Activated CD4-positive, alpha-beta T cell treated with anti-CD3 and anti-CD28 coated beads, Interleukin-2, amount 10 ng/mL, durations not matched to agents 24 days and 14 days (primary cell): Measurements from ENCODE around the gene FGF2. TPM values are rescaled to one million over a fixed set of nuclear protein-coding genes. Genes with fewer than 3 reads are reported as not detected.
"Not testable (repeated sequence)": the region's sequence is repeated elsewhere in the genome, so short reads cannot be mapped to it uniquely, and the experiment has no call there.

Experiments
- DNase-seq: peaks from one replicate; pipeline ENCODE4 v3.0.0; 2022
- H3K27ac Mint-ChIP-seq: one replicate; pipeline ENCODE4 v1.8.0; 2022; ENCODE audit warnings: mild to moderate bottlenecking, mixed read lengths
- H3K27me3 Mint-ChIP-seq: one replicate; pipeline ENCODE4 v1.8.0; 2022; ENCODE audit warnings: mixed read lengths
- H3K36me3 Mint-ChIP-seq: one replicate; pipeline ENCODE4 v1.8.0; 2022; ENCODE audit warnings: low read depth, mild to moderate bottlenecking, mixed read lengths
- H3K4me1 Mint-ChIP-seq: one replicate; pipeline ENCODE4 v1.8.0; 2021; ENCODE audit warnings: mixed read lengths
- H3K4me3 Mint-ChIP-seq: one replicate; pipeline ENCODE4 v1.8.0; 2022; ENCODE audit warnings: mild to moderate bottlenecking, moderate library complexity, mixed read lengths
- H3K9me3 Mint-ChIP-seq: one replicate; pipeline ENCODE4 v1.8.0; 2021; ENCODE audit warnings: mixed read lengths
- intact Hi-C: fragments of 100-400 bp; cut with micrococcal nuclease; formaldehyde crosslinking; loops from one replicate; pipeline ENCODE4 v1.15.1; 2023
- total RNA-seq: library from RNA; stranded (reverse); gene quantifications from 2 replicates; pipeline ENCODE4 v1.2.3, GENCODE V29; 2022

The FGF2 gene
- total RNA-seq, 1 donor from 2014 or later = 13.8 TPM

DNA sequence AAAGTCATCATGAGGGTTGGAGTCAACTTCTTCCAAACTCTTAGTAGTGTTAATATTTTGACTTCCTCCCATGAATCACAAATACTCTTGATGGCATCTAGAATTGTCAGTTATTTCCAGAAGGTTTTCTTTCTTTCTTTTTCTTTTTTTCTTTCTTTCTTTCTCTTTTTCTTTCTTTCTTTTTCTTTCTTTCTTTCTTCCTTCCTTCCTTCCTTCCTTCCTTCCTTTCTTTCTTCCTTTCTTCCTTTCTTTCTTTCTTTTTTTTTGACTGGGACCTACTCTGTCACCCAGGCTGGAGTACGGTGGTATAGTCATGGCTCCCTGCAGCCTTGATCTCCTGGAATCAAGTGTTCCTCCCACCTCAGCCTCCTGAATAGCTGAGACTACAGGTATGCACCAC, 17.8 kb downstream of the FGF2 start:
- H3K36me3 Mint-ChIP-seq, H3K27ac Mint-ChIP-seq, intact Hi-C loops, H3K4me1 Mint-ChIP-seq, DNase-seq, H3K4me3 Mint-ChIP-seq, H3K27me3 Mint-ChIP-seq: not testable (repeated sequence)
- H3K9me3 Mint-ChIP-seq = peaks cover 19% of the 10 kb centered on the region

DNA sequence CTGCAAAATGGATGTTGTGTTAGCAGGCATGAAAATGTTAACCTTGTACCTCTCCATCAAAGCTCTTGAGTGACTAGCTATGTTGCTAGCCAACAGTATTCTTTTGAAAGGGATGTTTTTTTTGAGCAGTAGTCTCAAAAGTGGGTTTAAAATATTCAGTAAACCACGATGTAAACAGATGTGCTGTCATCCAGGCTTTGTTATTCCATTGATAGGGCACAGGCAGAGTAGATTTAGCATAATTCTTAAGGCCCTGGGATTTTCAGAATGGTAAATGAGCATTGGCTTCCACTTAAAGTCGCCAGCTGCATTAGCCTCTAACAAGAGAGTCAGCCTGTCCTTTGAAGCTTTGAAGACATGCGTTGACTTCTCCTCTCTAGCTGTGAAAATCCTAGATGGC, 18.4 kb downstream of the FGF2 start:
- Mint-ChIP-seq H3K27me3 (peaks cover 2% of the 10 kb centered on the region), H3K4me3 (no peak overlapping the region), H3K9me3 (peaks cover 19% of the 10 kb centered on the region), H3K27ac (no peak overlapping the region), H3K36me3 (peaks cover 2% of the 10 kb centered on the region), H3K4me1 (peaks cover 6% of the 10 kb centered on the region)
- intact Hi-C loops = no loop called here
- DNase-seq = no peak

DNA sequence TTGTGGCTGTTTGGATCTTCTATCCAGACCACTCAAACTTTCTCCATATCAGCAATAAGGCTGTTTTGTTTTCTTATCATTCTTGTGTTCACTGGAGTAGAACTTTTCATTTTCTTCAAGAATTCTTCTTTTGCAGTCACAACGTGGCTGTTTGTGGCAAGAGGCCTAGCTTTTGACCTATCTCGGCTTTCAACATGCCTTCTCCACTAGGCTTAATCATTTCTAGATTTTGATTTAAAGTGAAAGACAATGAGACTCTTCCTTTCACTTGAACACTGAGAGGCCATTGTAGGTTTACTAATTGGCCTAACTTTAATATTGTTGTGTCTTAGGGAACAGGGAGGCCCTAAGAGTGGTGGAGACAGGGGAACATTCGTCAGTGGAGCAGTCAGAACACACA, 19.1 kb downstream of the FGF2 start:
- no peak overlapping the region for H3K4me3 Mint-ChIP-seq

DNA sequence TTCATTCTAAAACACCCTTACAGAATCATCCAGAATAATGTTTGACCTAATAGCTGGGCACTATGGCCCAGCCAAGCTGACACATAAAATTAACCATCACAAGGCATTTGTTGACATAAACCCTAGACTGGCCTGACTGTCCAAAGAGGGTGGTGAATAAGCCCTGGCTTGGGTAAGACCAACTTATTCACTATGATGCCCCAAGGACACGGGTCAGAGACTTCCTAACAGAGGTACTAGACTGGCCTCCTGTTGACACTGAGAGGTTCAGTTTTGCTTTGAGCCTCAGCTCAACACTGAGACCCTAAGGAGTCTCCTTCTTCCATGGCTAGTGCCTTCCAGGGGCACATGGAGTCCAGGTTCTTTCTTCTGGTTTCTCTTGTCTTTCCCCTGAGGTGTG, 21.3 kb downstream of the FGF2 start:
- H3K4me3 Mint-ChIP-seq = no peak overlapping the region
- H3K27ac Mint-ChIP-seq = no peak overlapping the region
- H3K4me1 Mint-ChIP-seq = peaks cover 6% of the 10 kb centered on the region
- no peak for DNase-seq
- H3K27me3 Mint-ChIP-seq = peaks cover 10% of the 10 kb centered on the region
- intact Hi-C loops = no loop called here
- H3K9me3 Mint-ChIP-seq = peaks cover 19% of the 10 kb centered on the region
- H3K36me3 Mint-ChIP-seq = peaks cover 2% of the 10 kb centered on the region

More for the DNA sequence above, 19.1 kb downstream of the FGF2 start:
- no peak for DNase-seq
- Mint-ChIP-seq H3K27me3 (peaks cover 4% of the 10 kb centered on the region), H3K4me1 (peaks cover 6% of the 10 kb centered on the region), H3K36me3 (peaks cover 2% of the 10 kb centered on the region), H3K27ac (no peak overlapping the region), H3K9me3 (peaks cover 19% of the 10 kb centered on the region)
- intact Hi-C loops = no loop called here

DNA sequence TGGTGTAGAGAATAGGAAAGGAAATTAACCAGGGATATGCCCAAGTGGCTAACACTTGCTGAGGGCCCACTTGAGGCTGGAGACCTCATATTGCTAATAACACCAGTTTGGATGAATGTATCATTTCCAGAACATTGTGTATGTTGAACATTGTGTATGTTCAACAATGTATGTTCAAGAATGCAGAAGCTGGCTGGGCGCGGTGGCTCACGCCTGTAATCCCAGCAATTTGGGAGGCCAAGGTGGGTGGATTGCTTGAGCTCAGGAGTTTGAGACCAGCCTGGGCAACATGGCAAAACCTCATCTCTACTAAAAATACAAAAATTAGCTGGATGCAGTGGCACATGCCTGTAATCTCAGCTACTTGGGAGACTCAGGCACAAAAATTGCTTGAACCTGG, 23.2 kb downstream of the FGF2 start:
- H3K9me3 Mint-ChIP-seq, intact Hi-C loops, DNase-seq, H3K36me3 Mint-ChIP-seq, H3K4me3 Mint-ChIP-seq, H3K27ac Mint-ChIP-seq, H3K4me1 Mint-ChIP-seq: not testable (repeated sequence)
- peaks cover 16% of the 10 kb centered on the region for H3K27me3 Mint-ChIP-seq

DNA sequence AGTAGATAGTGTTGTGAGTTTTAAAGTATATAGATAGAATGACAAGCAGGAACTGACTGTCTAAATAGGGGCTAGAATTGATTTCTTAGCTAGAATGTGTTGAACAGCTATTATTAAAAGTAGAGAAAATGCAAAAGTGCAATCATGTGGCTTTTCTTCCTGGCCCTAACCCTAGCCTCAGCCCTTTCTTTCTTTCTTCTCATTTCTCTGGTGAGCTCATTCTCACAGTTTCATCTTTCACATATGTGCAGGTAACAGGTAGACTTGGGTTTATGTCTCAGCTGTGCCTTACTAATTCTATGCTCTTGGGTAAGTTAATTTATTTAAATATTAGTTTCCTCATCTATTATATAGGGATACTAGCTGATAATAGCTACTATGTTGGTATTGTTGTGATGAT, 24.9 kb downstream of the FGF2 start:
- intact Hi-C loops = no loop called here
- H3K27ac Mint-ChIP-seq = no peak overlapping the region
- peaks cover 20% of the 10 kb centered on the region for H3K27me3 Mint-ChIP-seq
- no peak for DNase-seq
- H3K4me1 Mint-ChIP-seq = no peaks in the 10 kb centered on the region
- peaks cover 6% of the 10 kb centered on the region for H3K9me3 Mint-ChIP-seq
- H3K4me3 Mint-ChIP-seq = no peak overlapping the region
- H3K36me3 Mint-ChIP-seq = no peaks in the 10 kb centered on the region

DNA sequence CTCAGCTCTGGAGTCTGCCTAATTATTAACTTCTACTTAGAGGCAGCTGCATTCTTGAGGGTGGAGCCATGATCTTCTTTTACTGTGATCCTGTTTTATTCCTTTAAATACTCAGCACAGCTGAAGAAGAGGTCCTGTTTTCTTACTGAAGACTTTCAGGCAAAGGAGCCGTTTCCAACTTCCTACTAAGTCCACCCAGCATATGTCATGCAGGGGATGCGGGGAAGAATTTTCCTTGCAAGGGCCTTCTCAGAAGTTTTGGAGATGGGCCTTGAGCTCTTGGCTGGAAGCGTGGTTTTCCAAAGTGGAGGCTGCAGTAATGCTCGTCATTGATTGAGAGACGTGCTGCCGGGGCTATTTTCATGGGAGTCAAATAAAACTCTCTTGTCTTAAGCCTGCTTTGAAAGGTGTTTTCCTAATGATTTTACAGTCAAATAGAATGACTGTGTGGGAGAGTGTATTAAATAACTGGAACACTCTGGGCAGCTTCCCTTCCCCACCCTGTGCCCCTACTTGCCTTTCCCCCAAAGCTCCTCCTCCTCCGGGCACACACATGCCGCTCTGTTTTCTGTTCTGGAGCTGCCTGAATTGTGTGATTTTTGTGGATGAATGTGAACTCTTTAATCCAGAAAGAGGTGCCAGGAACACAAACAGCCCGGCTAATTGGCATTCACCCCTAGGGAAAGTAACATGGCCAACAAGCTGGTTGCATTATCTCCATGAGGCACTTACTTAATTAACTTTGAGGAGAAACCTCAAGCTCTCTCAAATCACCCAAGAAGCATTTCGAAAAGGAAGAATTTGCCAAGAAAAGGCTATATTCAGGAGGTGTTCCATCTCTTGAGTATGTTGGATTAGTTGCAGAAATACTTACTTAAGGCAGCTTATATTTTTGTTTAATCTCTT, 28.1 kb downstream of the FGF2 start:
- Mint-ChIP-seq H3K4me1 (no peaks in the 10 kb centered on the region), H3K27me3 (peaks cover 38% of the 10 kb centered on the region), H3K9me3 (no peaks in the 10 kb centered on the region), H3K4me3 (no peak overlapping the region), H3K27ac (no peak overlapping the region), H3K36me3 (no peaks in the 10 kb centered on the region)
- DNase-seq = no peak
- intact Hi-C loops = no loop called here

DNA sequence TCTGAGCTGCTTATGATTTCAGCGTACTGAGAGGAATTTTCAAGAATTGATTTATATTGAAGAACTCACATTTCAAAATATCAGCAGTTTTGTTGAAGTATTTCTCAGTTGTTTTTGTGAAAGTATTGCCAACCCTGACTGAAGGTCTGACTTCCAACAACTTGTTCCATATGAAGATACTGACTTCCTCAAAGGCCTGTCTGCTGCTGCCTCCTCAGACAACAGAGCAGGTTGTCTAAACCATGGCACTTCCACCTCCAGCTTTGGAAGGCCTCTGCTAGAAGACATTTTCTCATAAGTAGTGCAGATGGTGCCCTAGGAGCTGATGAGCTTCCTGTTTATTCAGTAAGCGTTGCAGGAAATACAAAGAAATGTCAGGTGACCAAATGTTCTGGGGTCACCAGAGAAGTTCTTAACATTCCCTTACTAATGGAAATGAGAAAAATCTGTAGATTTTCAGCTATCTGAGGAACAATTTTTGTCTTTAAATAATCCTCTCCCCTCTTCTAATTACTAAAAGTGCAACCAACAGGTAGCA, 28.8 kb downstream of the FGF2 start:
- DNase-seq = no peak
- Mint-ChIP-seq H3K36me3 (no peaks in the 10 kb centered on the region), H3K4me3 (no peak overlapping the region), H3K4me1 (no peaks in the 10 kb centered on the region), H3K9me3 (no peaks in the 10 kb centered on the region), H3K27ac (no peak overlapping the region), H3K27me3 (peaks cover 37% of the 10 kb centered on the region)
- intact Hi-C loops = no loop called here

DNA sequence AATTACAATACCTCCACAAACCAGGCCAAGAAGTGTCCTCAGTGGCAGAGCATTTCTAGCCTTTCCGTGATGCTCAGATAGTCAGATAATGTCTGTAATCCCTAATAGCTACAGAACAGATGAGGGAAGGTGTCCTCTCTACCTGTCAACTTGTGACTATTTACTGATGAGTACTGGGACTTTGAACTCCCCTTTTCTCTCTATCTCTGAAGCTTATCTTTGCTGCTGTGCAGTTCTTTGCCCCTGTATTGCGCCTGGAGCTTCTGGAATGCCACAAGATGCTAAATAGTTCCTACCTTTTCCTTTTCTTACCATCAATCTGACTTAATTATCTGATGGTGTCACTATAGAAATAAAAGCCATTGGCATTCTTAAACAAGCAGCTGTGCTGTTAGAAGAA, 30.5 kb downstream of the FGF2 start:
- Mint-ChIP-seq H3K27me3 (peaks cover 48% of the 10 kb centered on the region), H3K4me3 (no peak overlapping the region), H3K9me3 (no peaks in the 10 kb centered on the region), H3K36me3 (no peaks in the 10 kb centered on the region), H3K27ac (no peak overlapping the region), H3K4me1 (no peaks in the 10 kb centered on the region)
- intact Hi-C loops = no loop called here
- no peak for DNase-seq

DNA sequence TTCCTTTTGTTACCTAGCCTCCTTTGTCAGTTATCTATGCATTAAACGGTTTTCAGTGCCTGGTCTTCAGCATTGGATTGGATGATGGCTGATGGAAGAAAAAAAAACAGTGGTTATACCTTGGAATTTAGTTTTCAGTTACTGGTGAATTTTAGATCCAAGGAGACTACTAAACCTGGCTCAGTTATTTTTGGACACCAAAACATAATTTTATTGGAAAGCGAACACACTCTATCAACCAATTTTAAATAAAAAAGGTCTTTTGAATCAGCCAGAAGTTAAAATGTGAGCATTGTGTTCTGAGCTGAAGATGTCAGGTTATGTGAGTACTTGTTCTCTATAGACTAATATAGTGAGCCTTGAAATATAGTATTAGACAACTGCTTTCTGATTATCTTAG, 32.1 kb downstream of the FGF2 start:
- H3K27me3 Mint-ChIP-seq = peaks cover 44% of the 10 kb centered on the region
- H3K4me1 Mint-ChIP-seq = no peaks in the 10 kb centered on the region
- intact Hi-C loops = no loop called here
- no peak overlapping the region for H3K27ac Mint-ChIP-seq
- H3K4me3 Mint-ChIP-seq = no peak overlapping the region
- H3K9me3 Mint-ChIP-seq = no peaks in the 10 kb centered on the region
- no peak for DNase-seq
- H3K36me3 Mint-ChIP-seq = no peaks in the 10 kb centered on the region

DNA sequence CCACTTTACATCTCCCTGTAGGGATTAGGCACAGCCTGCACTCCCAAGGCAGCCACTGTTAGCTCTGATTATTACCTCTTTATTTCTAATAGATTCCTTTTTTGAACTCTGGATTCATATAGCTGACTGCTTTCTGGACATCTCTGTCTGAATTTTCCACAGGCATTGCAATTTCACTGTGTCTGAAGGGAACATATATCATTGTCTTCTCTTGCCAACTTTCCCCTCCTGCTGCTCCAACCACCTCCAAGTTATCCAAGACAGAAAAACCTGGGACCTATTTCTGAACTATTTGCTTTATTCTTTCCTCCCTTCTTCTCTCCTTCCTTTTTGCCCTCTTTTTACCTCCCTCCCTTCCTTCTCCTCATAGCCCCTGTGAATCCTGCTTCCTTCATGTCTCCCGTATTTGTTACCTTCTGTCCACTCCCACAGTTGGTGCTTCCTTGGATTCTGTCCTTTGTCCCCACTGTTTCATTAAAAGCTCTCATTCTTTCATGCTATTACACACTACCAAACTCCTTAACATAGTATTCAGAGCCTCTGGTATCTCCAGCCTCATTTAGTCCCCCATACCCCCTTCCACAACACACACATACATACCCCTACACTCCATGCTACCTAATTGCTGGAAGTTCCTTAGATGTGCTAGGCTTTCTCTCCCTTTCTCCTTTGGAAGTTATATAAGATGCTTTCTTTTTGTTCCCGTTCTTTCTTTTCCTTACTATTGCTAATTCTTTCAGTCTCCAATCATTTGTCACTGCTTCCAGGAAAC, 34.7 kb downstream of the FGF2 start:
- Mint-ChIP-seq H3K27me3 (peaks cover 39% of the 10 kb centered on the region), H3K4me1 (no peaks in the 10 kb centered on the region), H3K27ac (no peak overlapping the region), H3K36me3 (no peaks in the 10 kb centered on the region), H3K9me3 (no peaks in the 10 kb centered on the region), H3K4me3 (no peak overlapping the region)
- DNase-seq = no peak
- intact Hi-C loops = no loop called here

DNA sequence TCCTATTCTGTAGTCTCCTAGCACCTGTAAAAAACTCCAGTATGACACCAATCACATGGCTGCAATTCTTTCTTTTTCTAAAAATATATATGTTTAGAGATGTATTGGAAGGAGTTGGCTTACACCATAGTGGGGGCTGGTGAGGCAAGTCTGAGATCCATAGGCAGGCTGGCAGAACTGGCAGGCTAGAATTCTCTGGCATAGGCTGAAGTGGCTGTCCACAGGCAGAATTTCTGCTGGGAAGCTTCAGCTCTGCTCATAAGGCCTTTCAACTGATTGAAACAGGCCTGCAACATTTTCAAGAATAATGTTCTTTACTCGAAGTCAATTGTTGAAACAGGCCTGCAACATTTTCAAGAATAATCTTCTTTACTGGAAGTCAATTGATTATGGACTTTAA, 37.0 kb downstream of the FGF2 start:
- Mint-ChIP-seq H3K9me3 (no peaks in the 10 kb centered on the region), H3K4me3 (no peak overlapping the region), H3K27ac (no peak overlapping the region), H3K4me1 (peaks cover 2% of the 10 kb centered on the region), H3K27me3 (peaks cover 28% of the 10 kb centered on the region), H3K36me3 (no peaks in the 10 kb centered on the region)
- intact Hi-C loops = no loop called here
- DNase-seq = no peak

DNA sequence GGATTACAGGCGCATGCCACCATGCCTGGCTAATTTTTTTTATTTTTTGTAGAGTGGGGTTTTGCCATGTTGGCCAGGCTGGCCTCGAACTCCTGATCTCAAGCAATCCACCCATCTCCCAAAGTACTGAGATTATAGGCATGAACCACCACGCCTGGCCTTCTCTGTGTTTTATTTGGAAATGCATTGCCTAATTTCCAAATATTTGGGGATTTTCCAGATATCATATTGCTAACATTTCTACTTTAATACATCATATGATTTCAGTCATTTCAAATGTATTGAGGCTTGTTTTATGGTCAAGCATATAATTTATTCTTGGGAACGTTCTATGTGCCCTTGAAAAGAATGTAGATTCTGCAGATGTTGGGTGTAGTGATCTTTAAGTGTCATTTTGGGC, 38.8 kb downstream of the FGF2 start:
- H3K4me1 Mint-ChIP-seq = peaks cover 4% of the 10 kb centered on the region
- DNase-seq = no peak
- intact Hi-C loops = no loop called here
- peaks cover 30% of the 10 kb centered on the region for H3K27me3 Mint-ChIP-seq
- H3K36me3 Mint-ChIP-seq = no peaks in the 10 kb centered on the region
- peaks cover 5% of the 10 kb centered on the region for H3K9me3 Mint-ChIP-seq
- no peak overlapping the region for H3K27ac Mint-ChIP-seq
- no peak overlapping the region for H3K4me3 Mint-ChIP-seq

DNA sequence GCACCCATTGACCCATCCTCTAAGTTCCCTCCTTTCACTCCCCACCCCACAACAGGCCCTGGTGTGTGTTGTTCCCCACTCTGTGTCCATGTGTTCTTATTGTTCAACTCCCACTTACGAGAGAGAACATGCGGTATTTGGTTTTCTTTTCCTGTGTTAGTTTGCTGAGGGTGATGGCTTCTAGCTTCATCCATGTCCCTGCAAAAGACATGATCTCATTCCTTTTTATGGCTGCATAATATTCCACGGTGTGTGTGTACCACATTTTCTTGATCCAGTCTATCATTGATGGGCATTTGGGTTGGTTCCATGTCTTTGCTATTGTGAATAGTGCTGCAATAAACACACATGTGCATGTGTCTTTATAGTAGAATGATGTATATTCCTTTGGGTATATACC, 41.6 kb downstream of the FGF2 start:
- peaks cover 30% of the 10 kb centered on the region for H3K27me3 Mint-ChIP-seq
- H3K36me3 Mint-ChIP-seq, H3K4me1 Mint-ChIP-seq, H3K27ac Mint-ChIP-seq, H3K4me3 Mint-ChIP-seq, DNase-seq, intact Hi-C loops: not testable (repeated sequence)
- peaks cover 12% of the 10 kb centered on the region for H3K9me3 Mint-ChIP-seq
